Psoas muscle (tissue), 8 donors: Measurements from ENCODE around the gene SIPA1L3. TPM values are rescaled to one million over a fixed set of nuclear protein-coding genes. Genes with fewer than 3 reads are reported as not detected.

Experiments used
- ATAC-seq, 4 donors: fragments of 200-7000 bp; cut with Tn5 transposase; one replicate each; pipeline ENCODE4 v1.9.1; 2020; ENCODE audit warnings: moderate library complexity in 3 of 4, mild to moderate bottlenecking in 2 of 4
- DNase-seq, 2 donors: peaks; one replicate each; pipeline ENCODE4 v3.0.0-alpha.2; 2020
- H3K27ac ChIP-seq: fragments of 200-600 bp; one replicate; pipeline ENCODE4 v1.8.0; 2022
- H3K27me3 ChIP-seq, 3 donors: fragments of 200-600 bp in 1 of 3; one replicate each; pipeline versions ENCODE4 v1.6.1 to v1.8.0; 2013 to 2022; ENCODE audit warnings: low read length in 2 of 3, mild to moderate bottlenecking in 2 of 3, moderate library complexity in 1 of 3; ENCODE audit not compliant: insufficient read depth in 3 of 3
- H3K36me3 ChIP-seq, 2 donors: fragments of 200-600 bp in 1 of 2; one replicate each; pipeline versions ENCODE4 v1.6.1 to v1.8.0; 2013 to 2022; ENCODE audit warnings: low read depth in 1 of 2, mild to moderate bottlenecking in 1 of 2, moderate library complexity in 1 of 2; ENCODE audit not compliant: insufficient read depth in 1 of 2
- H3K4me1 ChIP-seq: fragments of 200-600 bp; one replicate; pipeline ENCODE4 v1.8.0; 2022
- H3K4me3 ChIP-seq: fragments of 200-600 bp; one replicate; pipeline ENCODE4 v1.8.0; 2022; ENCODE audit warnings: mild to moderate bottlenecking
- H3K9me3 ChIP-seq: fragments of 200-600 bp; one replicate; pipeline ENCODE4 v1.8.0; 2022
- WGBS, 3 donors: extraction: QIAGEN DNeasy Blood & Tissue Kit; methylation state at CpG; one replicate each; pipeline versions ENCODE4 v1.1.6 to v1.1.7; 2013; 5-methylcytosine and 5-hydroxymethylcytosine counted together
- intact Hi-C, 2 donors: fragments of 100-400 bp; cut with DNase I; formaldehyde crosslinking; loops; one replicate each; pipeline versions ENCODE4 v1.11.0 to v1.14.2; 2022
- polyA plus RNA-seq, 3 donors: library from polyadenylated mRNA; stranded (reverse); fragments of 200-250 nt; gene quantifications; one replicate each; pipeline ENCODE4 v1.2.3, GENCODE V29; 2013
- total RNA-seq, 4 donors: library from RNA; stranded (reverse); fragmentation: NEBNext Ultra II Directional in 2 of 4; extraction: Animal tissue kit (Norgen Biotek cat#: 25700) in 2 of 4; gene quantifications; one replicate each; pipeline versions ENCODE4 v1.2.1 to v1.2.4, GENCODE V29; 2021 to 2023
- TF ChIP-seq, protein P1 (sequence below): fragments of 200-600 bp; IDR thresholded peaks from one replicate; pipeline ENCODE4 v1.8.0; 2022; ENCODE audit warnings: antibody characterized with exemption
- donor health status: healthy with polysubstance abuse.
- donor health status: DM: no; HTN: no; CAD: no; lungs with moderate emphysema.
- donor health status: Bipolar disorder and iron deficiency.
- donor health status: healthy.
- donor health status: DM: yes; HTN: yes; CAD: no.
- donor health status: DM: no; HTN: no; CAD: no.
- donor health status: DM: no; HTN: no; CAD: no.
- donor health status: DM: yes; HTN: yes; CAD: no.

SIPA1L3 gene
- total and polyA plus RNA-seq, 7 donors, result 2.9 to 28.2 (median 8.3) TPM

DNA sequence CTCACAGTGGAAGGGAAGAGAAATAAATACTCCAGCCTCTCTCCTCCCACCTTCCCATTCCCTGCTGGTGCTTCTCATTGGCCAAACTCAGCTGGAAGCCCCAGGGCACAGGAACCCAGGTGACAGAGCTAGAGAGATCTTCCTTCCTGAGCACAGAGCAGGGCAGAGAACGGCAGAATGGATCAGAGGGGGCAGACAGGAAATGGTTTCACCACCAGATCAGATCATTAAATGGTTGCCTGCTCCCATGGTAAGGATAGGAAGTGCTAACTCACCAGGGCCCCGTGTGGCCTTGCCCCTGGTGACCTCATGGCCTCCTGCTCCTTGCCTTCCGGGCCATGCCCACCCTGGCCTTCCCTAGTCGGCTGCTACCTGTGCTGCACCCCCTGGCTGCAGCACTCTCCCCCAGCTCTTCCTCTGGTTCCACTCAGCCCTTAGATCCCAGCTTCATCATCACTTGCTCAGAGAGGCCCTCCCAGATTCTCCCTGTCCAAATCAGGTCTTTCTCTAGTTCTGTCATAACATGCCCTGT lies 208.3 kb downstream of the SIPA1L3 start:
- H3K27ac ChIP-seq, result no peak overlapping the region
- WGBS, 3 donors, result 53 to 74% (median 60%) methylated on average over 4 of the region's 4 CpGs
- DNase-seq, result no peak
- TF ChIP-seq, protein P1, sequence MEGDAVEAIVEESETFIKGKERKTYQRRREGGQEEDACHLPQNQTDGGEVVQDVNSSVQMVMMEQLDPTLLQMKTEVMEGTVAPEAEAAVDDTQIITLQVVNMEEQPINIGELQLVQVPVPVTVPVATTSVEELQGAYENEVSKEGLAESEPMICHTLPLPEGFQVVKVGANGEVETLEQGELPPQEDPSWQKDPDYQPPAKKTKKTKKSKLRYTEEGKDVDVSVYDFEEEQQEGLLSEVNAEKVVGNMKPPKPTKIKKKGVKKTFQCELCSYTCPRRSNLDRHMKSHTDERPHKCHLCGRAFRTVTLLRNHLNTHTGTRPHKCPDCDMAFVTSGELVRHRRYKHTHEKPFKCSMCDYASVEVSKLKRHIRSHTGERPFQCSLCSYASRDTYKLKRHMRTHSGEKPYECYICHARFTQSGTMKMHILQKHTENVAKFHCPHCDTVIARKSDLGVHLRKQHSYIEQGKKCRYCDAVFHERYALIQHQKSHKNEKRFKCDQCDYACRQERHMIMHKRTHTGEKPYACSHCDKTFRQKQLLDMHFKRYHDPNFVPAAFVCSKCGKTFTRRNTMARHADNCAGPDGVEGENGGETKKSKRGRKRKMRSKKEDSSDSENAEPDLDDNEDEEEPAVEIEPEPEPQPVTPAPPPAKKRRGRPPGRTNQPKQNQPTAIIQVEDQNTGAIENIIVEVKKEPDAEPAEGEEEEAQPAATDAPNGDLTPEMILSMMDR, result no peak
- H3K36me3 ChIP-seq, result peaks cover 11 to 42% of the 10 kb centered on the region in 2 donors
- H3K9me3 ChIP-seq, result no peaks in the 10 kb centered on the region
- no peak for ATAC-seq
- H3K4me3 ChIP-seq, result no peak overlapping the region
- intact Hi-C loops, result no loop called here
- H3K4me1 ChIP-seq, result no peaks in the 10 kb centered on the region
- no peaks in the 10 kb centered on the region for H3K27me3 ChIP-seq

DNA sequence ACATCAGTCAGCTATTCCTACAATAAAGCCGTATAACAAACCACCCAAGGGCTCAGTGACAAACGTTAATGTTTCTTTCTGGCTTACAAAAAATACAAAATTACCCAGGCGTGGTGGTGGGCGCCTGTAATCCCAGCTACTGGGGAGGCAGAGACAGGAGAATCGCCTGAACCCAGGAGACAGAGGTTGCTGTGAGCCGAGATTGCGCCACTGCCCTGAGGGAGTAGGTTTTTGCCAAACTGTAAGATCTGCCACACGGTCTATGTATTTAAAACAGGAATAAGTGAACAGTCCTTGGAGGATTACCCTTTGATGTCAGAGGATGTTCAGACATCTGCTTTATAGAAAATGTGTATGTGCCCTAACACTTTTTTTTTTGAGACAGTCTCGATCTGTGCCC lies 211.2 kb downstream of the SIPA1L3 start:
- no peak for ATAC-seq
- 83 to 94% (median 84%) methylated on average over 9 of the region's 9 CpGs for WGBS, 3 donors

DNA sequence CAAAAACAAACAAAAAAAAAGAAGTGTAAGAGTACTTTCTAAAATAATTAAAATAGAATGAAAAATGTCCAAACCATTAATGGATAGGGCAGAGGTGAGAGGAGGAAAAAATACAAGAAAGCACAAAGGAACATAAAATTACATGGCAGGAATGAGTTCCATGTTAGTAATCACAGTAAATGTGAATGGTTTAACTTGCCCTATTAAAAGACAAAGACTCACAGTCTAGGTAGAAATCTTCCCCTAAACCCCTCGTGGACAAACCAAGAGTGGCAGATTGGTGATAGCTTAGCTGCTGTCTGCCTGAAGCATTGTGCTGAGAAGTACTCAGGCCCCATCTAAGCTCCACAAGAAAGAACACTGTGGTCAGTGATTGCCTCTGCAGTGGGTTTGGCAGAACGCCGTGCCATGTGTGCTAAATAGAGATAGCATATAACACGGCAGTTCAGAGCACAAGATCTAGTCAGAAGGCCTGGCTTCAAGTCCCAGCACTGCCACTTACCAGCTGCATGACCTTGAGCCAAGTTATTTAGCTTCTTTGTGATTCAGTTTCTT lies 213.5 kb downstream of the SIPA1L3 start:
- Histone ChIP-seq H3K9me3 (no peaks in the 10 kb centered on the region), H3K4me3 (no peak overlapping the region), H3K27ac (no peak overlapping the region), H3K4me1 (no peaks in the 10 kb centered on the region), H3K36me3 (peaks cover 11 to 30% of the 10 kb centered on the region in 2 donors), H3K27me3 (no peaks in the 10 kb centered on the region)
- intact Hi-C loops, result no loop called here
- 87 to 98% (median 90%) methylated on average over 4 of the region's 4 CpGs for WGBS, 3 donors
- no peak for ATAC-seq
- DNase-seq, result no peak
- TF ChIP-seq, protein P1, result no peak

More for the DNA sequence above, 211.2 kb downstream of the SIPA1L3 start:
- TF ChIP-seq, protein P1, result no peak
- no peak overlapping the region for H3K4me3 ChIP-seq
- intact Hi-C loops, result no loop called here
- no peaks in the 10 kb centered on the region for H3K27me3 ChIP-seq
- no peak overlapping the region for H3K27ac ChIP-seq
- no peak for DNase-seq
- H3K4me1 ChIP-seq, result no peaks in the 10 kb centered on the region
- H3K36me3 ChIP-seq, result peaks cover 11 to 36% of the 10 kb centered on the region in 2 donors
- no peaks in the 10 kb centered on the region for H3K9me3 ChIP-seq

DNA sequence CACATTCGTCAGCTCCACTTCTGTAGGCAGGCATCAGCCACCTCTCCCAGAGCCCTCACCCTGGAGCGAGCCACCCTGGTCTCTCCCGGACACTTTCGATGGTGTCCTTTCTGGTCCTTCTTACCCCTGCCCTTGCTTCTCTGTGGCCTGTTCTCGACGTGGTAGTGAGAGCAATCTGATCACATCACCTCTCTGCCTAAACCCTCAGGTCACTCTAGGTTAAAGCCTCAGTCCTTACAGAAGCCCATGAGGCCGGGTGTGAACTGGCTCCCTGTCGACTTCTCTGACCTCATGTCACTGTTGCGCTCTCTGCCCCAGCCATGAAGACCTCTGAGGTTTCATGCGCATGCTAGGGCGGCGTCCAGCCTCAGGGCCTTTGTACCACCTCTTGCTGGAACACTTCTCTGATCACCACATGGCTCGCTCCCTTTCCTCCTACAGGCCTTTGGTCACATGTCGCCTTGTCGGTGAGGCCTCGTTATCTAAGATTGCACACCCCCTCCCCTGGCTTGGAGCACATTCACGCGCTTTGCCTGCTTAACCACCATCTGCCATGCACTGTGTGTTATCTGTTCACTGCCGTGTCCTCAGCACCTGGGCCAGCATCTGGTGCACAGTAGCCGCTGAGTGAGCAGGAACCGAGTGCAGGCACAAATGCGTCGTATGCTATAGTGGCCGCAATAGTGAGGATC lies 215.5 kb downstream of the SIPA1L3 start:
- peaks cover 11 to 30% of the 10 kb centered on the region in 2 donors for H3K36me3 ChIP-seq
- TF ChIP-seq, protein P1, result no peak
- intact Hi-C loops, result no loop called here

More for the DNA sequence above, 215.5 kb downstream of the SIPA1L3 start:
- ATAC-seq, result no peak
- WGBS, 3 donors, result 95% methylated on average over 24 of the region's 24 CpGs
- H3K27me3 ChIP-seq, result no peaks in the 10 kb centered on the region
- no peak overlapping the region for H3K4me3 ChIP-seq
- DNase-seq, result no peak
- no peaks in the 10 kb centered on the region for H3K4me1 ChIP-seq
- H3K27ac ChIP-seq, result no peak overlapping the region
- no peaks in the 10 kb centered on the region for H3K9me3 ChIP-seq
